Mesenteric fat pad (tissue), 1 donor: ENCODE data around the gene KRT78. TPM values are rescaled to one million over a fixed set of nuclear protein-coding genes. Genes with fewer than 3 reads are reported as not detected.

ENCODE experiments used
- DNase-seq: peaks from one replicate; pipeline ENCODE4 v3.0.0-alpha.2; 2020; ENCODE audit warnings: low spot score
- total RNA-seq: library from RNA; stranded (reverse); fragmentation: NEBNext Ultra II Directional; extraction: Animal tissue kit (Norgen Biotek cat#: 25700); gene quantifications from one replicate; pipeline ENCODE4 v1.2.1, GENCODE V29; 2021
- donor health status: DM: yes; HTN: yes; CAD: no.

The KRT78 gene
- total RNA-seq, 1 donor from 2014 or later = not detected

DNA sequence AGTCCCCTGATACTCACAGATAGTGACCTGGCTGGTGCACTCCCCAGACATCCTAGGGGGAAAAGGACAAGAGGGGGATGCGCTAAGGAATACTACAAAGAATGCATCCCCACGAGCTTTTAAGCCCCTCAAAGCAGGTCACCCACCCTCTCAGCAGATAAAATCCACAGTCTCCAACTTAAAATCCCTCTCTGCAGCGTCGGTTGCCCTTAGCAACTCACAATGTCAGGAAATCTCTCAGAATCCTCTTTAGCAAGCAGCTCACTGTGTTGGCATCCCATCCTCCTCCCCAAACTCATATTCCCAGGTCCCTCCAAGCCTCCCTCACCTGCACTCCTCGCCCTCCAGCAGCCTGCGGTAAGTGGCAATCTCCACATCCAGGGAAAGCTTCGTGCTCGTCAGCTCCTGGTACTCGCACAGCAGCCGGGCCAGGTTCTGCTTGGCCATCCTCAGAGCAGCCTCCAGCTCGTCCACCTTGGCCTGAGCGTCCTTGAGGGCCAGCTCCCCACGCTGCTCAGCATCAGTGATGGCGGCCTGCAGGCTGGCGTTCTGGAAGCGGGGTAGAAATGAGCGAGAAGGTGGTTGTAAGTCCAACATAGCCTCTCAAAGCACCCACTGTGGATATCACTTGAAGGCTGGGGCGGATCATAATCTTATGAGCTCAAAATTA is 9.2 kb downstream of the KRT78 start:
- DNase-seq = no peak

DNA sequence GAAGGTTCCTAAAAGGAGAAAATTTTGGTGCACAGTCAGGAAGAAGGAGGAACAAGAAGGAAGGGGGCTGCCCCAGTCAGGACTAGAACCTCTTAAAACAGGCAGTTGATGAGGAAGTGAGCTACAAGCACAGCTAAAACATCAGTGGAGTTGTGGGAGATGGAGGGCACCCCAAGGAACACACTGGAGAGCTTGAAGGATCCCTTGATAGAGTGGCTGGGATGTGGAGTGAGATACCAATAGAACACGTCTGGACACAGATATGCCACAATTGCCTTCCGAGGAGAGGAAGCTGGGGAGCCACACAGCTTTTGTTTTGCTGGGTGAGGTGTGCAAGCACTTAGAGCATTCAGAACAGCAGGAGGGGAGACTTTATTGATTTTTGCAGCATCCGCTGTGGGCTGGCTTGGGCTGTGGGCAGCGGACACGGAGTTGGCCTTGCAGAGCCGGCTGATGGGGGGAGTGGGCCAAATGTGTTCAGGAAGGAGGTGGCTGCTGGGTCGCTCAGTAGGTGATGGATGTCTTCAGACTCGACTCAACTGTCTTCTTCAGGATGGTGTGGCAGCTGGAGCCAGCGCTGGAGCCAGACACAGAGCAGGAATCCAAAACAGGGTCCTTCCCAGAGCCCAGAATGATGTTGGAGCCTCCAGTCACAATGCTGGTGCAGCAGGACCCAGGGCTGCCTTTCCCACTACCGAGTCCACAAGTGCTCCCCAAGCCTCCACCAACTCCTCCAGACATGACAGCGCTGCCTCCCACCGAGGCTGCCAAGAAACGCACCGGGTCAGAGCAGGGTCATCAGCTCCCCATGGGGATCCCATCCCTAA is 10.0 kb downstream of the KRT78 start:
- DNase-seq = no peak

DNA sequence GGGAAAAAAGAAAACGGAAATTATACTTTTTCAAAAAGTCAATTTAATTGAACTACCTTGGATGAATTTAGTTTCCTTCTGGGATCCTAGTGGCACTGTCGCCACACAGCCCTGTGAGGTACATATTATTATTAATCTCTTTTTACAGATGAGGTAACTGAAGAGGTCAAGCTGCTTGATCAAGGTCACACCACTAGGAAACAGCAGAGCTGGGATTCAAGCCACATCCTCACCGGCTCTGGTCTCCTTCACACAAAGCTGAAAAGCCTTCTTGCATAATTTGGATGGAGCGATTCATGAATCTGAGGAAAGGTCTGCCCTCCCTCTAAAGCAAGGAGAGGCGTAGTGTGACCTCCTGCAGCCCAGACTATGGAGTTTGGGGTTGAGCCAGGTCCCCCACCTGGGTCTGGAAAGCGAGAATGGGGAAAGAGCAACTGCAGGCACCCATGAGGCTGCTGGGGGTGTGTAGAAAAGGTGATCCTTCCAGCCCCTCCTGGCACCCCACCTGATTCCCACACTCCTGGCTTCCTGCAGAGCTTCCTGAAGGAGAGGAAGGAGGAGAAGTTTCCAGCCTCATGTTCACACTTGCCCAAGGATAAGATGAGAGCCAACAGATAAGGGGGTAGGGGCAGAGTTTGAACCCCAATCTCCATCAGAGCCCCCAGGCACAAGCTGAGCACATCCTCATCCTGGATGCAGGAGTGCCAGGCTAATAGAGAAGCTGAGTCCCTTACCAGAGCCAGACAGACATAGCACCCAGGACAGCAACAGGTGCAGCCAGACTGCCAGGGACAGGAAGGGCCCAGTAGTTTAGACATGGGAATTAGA is 10.8 kb downstream of the KRT78 start:
- DNase-seq = no peak

DNA sequence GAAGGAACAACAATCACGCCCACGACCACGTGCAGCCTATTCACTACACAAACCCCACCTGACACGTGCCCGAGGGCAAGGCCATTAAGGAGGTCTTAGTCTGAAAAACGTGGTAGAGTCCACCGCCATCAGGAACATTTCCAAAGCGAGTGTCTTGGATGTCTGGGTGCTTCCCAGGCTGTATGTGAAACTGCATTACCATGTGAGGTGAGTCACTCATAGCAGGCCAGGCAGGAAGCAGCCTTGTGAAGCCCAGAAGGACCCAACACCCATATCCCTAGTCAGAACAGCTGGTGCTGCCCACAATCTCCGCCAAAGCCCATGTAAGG is 11.4 kb downstream of the KRT78 start:
- DNase-seq = no peak

DNA sequence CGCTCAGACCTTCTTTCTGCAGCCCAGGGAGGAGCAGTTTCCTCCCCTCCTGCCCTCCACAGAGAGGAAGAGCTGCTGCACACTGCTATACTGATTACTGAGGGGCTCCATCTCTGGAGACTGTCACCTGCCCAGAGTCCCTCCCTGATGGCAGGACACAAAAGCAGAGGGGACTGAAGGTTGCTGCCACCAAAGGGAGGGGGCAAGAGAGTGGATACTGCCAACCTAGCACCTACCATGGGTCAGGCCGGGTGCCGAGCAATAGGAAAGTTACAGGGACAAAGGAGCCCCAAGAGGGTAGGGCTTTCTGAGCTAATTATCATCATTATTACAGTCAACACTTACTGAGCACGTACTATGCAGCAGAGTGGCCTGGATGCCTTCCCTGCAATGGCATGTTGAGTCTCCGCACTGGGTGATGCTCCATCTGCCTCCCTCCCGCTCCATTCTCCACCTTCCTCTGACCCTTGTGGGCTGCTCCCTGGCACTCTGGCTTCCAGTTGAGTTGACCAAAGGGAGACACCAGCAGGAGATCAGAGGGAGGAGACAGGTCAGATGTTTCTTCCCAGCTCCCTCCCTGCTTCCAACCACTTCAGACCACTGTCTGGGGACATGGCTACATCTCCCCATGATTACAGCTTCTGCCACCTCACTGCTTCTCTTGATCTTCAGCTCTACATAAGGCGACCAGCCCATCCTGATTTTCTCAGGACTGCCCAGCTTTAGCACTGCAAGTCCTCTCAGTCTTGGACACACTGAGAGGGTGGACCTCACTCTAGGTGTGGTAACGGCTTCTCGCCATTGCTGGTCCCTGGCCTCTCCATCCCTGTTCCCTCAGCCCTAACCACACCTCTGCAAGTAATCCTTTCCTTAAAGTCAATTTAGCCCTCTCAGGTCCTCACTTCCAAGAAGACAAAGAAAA is 12.0 kb downstream of the KRT78 start:
- no peak for DNase-seq

DNA sequence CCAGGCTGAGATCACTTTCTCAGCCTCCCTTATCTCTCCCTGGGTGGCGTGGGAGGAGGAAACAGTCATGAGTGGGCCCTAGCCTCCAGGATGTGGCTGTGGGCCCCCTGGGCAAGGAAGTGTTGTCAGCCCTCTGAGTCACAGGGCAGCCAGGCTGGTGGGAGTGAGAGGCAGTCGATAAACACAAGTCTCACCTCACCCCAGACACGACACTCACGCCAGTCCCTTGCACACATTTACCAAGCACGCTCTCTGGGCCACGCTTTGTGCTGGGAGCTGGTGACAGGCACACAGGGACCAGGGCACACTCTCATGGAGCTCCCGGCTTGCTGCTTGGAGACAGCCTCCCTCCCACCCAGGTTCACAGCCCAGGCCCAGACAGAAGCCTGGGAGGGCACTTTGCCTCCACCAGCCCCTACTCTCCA is 12.7 kb downstream of the KRT78 start:
- no peak for DNase-seq

DNA sequence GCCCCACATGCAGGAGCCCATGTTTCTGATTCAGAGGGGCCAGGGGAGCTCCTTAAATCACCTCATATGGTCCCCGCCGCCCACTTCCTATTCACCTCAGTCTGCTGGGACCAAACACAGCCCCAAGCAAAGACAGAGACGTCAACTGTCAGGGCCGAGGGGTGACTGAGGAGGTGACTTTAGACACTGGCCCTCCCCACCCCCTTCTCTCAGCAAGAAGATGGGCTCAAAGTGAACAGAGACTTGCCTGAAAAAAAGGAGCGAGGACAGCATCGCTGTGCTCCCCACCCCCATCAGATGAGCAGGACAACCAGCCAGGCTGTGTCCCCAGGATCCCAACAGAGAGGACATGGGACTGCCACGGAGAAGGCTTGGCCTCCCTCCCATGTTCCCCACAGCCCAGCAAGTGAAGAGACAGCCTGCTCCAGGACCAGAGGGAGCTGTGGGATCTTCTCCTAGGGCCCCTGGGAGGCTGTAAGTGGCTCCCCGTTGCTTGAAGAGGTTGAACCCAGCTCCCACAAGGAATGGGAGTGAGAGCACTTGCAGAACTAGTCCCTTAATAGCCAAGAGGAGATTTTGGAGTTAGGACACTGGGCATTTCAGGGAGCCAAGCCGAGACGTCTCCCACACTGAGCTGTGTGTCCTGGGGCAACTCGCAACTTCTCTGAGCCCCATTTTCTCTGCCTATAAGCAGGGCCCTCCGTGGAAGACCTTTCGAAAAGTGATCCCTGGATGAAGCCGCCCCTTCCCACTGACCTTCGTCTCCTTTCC is 13.3 kb downstream of the KRT78 start:
- no peak for DNase-seq

DNA sequence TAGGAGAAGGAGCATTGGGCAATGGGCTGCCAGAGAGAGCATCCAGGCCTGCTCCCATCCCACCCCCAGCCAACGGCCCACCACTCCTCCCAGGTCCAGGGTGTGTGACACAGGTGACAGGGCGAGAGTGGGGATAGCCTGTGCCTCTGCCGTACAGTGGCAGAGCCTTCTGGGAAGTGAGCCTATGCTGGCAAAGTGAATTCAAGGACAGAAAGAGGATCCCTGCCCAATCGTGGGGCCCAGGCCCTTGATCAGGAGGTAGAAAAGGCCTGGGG is 14.1 kb downstream of the KRT78 start:
- DNase-seq = no peak

DNA sequence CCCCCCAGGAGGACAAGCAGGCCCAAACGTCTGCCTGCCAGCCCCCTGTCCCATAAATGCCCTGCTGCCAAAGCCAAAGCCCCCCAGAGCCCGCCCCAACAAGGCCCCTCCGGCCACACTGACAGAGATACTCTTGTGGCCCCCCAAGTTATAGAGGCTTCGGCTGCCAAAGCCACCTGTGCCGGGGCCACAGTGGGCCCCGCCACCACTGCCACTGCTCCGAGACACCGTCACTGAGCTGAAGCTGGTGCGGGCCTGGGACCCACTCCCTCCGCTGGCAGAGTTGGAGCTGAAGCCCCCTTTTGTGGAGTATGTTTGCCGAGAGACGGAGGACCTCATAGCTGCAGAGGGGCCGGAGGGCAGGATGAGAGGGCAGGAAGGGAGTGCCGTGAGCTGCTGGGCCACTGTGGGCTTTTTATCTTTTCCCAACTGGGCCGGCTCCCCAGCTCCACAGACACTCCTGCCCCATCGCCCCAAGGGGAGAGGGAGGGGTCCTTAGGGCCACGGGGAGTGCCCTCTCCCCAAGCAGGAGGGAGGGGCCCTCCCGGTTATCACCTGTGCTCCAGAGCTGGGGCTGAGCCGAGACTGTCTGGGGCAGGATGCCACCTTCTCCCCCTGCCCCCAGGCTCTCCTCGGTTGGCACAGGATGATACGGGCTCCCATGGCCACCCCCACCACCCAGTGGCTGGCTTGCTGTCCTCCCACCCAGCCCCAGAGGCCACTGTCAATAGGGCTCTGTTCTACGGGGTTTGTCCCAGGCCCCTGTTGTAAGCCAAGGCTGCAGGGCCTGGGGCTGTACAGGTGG is 14.7 kb downstream of the KRT78 start, which contains the start of gene KRT79:
KRT79 (minus strand) TSS at position 390 of the 805 bp plus-strand sequence; CDS start at position 339, 51 bp downstream.
- no peak for DNase-seq

DNA sequence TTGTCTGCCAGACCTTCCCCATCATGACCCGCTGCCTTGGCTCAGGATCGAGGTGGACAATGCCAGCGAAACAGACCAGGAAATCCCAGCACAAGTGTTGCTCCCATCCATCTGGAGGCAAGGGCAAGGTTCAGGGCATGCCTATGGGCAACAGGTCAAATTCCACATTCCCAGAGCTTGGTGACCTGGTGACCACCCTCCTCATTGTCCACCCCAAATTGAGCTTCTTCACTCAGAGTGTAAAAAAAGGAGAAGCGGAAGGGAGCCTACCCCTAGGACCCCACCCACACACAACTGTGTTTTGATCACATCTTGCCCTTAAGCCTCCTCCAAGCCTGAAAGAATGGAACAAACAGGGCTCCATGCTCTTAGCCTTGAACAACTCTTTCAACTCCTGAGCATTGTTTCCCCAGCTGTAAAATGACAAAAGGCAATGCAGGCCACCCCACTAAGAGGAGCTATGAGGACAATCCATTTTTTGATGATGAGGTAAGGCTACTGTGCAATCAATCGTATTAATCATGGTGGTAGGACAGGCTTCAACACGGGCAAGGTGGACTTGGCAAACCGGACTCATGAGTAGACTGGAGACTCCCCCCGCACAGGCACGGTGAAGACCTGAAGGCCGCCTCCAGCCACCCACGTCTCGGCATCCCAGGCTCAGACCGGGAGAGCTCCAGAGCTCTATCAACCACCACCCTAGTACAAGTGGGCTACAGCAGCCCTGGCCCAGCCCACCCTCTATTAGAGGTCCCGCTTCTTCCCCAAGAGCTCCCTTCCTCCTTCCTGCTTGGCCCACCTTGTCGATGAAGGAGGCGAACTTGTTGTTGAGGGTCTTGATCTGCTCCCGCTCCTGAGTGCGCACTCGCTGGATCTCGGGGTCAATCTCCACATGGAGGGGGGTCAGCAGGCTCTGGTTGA is 15.5 kb downstream of the KRT78 start:
- DNase-seq = no peak

DNA sequence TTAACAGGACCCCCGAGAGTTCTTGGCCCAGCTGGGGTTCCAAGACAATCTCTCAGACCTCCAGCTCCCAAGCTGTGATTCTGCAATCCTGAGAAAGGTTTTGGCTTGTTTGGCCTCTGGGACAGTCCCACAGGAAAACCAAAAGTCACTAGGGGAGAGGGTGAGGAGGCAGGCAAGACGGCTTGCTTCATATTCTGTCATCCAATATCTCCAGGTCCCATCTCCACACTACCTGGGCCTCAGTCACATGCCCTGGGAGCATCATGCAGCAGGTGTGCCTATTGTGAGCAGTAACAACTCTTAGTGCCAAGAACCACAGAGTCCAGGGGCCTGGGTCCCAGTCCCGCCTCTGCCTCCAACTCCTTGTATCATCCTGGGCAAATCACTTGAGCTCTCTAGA is 16.3 kb downstream of the KRT78 start:
- no peak for DNase-seq

DNA sequence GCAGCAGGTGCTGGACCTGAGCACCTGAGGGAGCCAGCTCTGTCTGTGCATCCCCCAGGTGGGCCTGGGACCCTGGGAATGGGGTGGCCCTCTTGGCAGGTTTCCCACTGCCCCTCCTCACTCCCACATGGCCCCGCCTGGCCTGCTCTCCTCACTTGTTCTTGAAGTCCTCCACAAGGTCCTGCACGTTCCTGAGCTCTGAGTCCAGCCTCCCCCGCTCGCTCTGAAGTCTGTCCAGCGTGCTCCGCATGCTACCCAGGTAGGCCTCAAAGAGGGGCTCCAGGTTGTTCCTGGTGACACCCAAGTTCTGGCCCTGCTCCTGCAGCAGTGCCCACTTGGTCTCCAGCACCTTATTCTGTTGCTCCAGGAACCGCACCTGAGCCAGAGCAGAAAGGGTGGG is 17.5 kb downstream of the KRT78 start:
- no peak for DNase-seq

DNA sequence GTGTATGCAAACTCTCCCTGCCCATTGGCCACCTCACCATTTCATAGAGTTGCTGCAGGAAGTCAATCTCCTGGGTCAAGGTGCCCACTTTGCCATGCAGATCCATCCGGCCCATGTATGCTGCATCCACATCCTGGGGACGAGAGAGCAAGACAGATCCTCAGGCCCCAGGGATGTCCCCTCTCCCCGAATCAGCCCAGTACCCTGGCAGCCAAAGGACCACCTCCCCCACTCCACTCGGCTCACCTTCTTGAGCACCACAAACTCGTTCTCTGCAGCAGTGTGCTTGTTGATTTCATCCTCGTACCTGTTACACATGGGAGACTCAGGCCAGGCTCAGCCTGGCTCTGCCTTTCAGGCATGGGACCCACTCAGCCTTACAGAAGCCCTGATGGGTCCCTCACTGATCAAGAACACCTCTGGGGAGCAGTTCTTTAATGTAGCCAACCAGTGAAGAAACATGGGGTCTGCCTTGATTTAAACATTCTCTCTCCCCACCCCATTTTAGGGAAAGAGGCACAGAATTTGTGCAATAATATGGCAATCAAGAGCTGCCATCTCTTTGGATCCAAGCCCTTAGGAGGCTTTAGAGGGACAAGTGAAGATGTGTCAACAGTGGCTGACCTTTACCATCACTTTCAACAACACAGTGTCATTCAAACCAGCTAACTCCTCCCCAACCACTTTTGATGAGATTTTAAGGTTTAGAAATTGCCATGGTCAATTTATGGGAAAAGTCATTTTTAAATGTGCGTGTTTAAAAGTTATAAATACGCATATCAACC is 18.6 kb downstream of the KRT78 start:
- no peak for DNase-seq

DNA sequence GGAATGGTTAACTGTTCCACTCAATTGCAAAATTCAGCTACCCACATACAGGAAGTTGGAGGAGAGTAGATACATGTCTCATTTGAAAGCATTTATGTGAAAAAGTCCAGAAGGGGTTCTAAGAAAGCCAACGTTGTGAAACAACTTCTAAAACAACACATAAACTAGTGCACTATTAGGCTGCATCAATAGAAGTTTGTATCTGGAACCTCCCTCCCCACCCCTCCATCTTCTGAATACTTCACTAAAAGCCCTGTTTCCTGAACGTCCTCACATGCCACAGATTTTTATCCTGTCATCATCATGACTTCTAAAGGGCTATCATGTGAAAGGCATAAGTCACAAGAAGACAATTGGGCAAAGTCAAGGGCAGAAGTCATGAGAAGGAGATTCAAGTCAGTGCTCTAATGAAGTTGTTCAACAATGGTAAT is 20.2 kb downstream of the KRT78 start:
- no peak for DNase-seq

DNA sequence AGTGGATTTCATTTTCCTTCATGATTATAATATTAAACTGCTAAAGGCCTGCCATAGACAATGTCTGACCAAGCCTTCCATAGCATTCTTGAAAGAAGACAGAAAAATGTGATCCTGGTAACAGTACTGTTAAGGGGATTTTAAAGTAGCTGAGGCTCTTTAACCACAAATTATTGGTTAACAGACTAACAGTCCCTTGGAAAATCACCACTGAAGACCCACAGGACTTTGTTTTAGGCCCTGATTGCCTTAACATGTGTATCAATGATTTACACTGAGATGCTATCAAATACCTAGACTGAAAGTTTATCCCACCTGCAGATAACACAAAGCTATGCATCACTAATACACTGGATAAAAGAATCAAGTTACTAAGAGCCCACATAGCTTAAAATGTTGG is 20.6 kb downstream of the KRT78 start:
- DNase-seq = no peak

DNA sequence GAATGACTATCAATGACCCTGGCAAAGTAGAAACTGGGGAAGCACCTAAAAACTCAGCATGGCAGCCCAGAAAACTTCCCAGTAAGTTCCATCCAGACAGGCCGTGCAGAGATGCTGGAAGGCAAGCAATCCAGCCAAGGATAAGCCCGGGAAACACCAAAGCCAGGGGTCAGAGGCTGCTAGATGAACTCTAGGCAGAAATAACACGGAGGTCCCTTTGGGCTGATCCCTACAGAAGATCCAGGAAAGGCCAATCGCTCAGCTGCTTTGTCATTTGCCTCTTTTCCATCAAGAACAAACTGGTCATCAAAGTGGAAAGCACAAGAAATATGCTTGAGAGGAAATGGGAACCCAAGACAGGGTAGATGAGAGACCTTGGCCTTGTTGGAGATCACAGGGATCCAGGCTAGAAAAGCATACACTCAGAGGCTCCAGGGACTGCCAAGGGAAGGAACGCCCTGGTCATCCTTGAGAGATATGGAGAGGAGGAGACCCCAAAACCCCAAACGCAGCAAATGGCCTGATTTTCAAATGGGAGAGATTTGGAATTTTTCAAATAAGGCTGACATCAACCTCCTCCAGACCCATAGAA is 21.2 kb downstream of the KRT78 start:
- DNase-seq = no peak
